Measurements from ENCODE around the gene RLBP1. TPM values are rescaled to one million over a fixed set of nuclear protein-coding genes. Genes with fewer than 3 reads are reported as not detected.

Gene RLBP1
- total and polyA plus RNA-seq, 10 donors = not detected

DNA sequence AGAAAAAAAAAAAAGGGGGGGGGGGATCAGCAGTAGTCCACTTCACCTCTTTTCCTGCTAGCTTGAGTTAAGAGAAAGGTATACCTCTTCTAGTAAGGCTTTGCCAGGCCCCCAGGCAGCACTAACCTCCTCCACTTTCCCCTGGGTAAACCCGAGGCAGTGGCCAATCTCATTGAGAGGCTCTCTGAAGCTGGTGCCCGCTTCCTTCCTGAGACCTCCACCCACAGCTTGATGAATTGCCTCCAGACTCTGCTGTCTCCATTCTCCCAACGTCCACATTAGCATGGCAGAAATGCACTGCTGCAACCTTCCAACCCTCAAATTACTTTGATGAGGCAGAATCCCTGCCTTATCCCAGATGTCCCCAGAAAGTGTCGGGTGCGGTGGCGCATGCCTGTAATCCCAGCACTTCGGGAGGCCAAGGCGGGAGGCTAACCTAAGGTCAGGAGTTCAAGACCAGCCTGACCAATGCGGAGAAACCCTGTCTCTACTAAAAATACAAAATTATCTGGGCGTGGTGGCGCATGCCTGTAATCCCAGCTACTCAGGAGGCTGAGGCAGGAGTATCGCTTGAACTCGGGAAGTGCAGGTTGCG lies 15.3 kb downstream of the RLBP1 start:
- Histone ChIP-seq H3K9me3 (no peaks in the 10 kb centered on the region), H3K27me3 (replicated peaks in 1 of 7) (no peaks in the 10 kb centered on the region), H3K4me1 (peaks cover 0 to 15% (median 7%) of the 10 kb centered on the region in 6 donors), H3K27ac (no peak overlapping the region), H3K4me3 (no peak overlapping the region), H3K36me3 (peaks cover 0 to 16% (median 1%) of the 10 kb centered on the region in 6 donors)
- TF ChIP-seq POLR2A (IDR thresholded peaks at IDR 0.05) (no peak), POLR2AphosphoS5 (IDR thresholded peaks at IDR 0.05) (no peak)
- TF ChIP-seq, protein P1, sequence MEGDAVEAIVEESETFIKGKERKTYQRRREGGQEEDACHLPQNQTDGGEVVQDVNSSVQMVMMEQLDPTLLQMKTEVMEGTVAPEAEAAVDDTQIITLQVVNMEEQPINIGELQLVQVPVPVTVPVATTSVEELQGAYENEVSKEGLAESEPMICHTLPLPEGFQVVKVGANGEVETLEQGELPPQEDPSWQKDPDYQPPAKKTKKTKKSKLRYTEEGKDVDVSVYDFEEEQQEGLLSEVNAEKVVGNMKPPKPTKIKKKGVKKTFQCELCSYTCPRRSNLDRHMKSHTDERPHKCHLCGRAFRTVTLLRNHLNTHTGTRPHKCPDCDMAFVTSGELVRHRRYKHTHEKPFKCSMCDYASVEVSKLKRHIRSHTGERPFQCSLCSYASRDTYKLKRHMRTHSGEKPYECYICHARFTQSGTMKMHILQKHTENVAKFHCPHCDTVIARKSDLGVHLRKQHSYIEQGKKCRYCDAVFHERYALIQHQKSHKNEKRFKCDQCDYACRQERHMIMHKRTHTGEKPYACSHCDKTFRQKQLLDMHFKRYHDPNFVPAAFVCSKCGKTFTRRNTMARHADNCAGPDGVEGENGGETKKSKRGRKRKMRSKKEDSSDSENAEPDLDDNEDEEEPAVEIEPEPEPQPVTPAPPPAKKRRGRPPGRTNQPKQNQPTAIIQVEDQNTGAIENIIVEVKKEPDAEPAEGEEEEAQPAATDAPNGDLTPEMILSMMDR (IDR thresholded peaks at IDR 0.05 in 8 of 11, conservative IDR thresholded peaks at IDR 0.05 in 3 of 11) = no peak
- 61 to 73% (median 69%) methylated on average over 13 to 14 of the region's 14 CpGs for WGBS, 5 donors
- no peak for DNase-seq
- intact Hi-C loops (cut with DNase I; ENCODE audit: low total_unique reads) = no loop called here

DNA sequence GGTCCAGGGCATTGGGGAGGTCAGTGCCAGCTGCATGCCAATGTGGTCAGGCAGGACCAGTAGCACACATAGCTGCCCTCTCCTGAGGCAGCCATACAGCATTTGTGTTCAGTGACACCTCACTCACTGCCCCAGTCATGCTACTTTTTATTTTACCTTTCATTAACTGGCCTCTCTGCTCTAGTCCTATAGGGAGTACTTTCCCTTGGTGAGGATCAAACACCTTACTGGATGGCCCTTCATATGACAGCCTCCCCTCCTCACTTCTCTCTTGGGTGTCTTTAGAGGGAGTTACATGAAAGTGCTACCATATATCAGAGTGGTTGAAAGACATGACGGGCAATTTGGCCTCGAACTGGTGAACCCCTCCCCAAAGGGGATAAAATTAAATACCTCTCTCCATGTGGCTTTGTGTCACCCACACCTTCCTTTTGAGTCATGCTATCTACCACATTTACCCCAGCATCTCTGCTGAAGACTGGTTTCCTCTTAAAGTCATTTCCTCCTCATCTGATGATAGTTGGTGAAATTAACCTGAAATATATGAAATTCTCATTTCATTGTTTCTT lies 17.6 kb downstream of the RLBP1 start:
- Histone ChIP-seq H3K4me3 (no peak overlapping the region), H3K27ac (no peak overlapping the region), H3K36me3 (peaks cover 0 to 39% (median 11%) of the 10 kb centered on the region in 6 donors), H3K27me3 (replicated peaks in 1 of 7) (no peaks in the 10 kb centered on the region), H3K9me3 (no peaks in the 10 kb centered on the region), H3K4me1 (peaks cover 0 to 22% (median 12%) of the 10 kb centered on the region in 6 donors)
- TF ChIP-seq, protein P1 (IDR thresholded peaks at IDR 0.05 in 8 of 11, conservative IDR thresholded peaks at IDR 0.05 in 3 of 11) = no peak
- TF ChIP-seq POLR2AphosphoS5 (IDR thresholded peaks at IDR 0.05) = no peak
- TF ChIP-seq POLR2A (IDR thresholded peaks at IDR 0.05) = no peak
- intact Hi-C loops (cut with DNase I; ENCODE audit: low total_unique reads) = no loop called here
- no peak for DNase-seq
- WGBS, 5 donors = 11 to 42% (median 17%) methylated on average over 2 of the region's 2 CpGs

DNA sequence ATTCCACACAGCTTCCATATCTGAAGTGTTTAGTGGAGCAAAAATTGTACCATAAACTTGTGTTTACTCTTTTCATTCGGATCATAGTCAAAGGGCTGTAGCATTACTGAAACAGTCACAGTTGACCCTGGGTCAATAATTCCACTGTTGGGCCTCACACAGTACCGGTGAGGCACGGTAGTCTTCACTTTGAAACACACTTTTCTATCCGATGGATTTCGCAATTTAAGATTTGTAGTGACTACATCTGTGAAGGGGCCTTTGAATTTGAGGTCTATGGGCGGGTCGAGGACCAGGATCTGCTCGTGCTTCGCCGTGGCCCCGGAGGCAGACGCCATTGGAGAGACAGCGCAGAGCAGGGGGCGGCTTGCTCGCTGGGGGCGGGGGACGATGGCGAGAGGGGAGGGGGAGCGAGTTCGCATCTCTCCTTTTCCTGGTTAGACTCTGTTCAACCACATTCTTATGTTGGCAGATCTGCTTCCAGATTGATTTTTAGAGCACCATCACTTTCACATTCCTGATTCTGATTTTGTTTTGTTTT lies 19.8 kb downstream of the RLBP1 start:
- WGBS, 5 donors = 91 to 95% (median 91%) methylated on average over 20 of the region's 20 CpGs
- TF ChIP-seq, protein P1 (IDR thresholded peaks at IDR 0.05 in 8 of 11, conservative IDR thresholded peaks at IDR 0.05 in 3 of 11) = no peak
- peak in 1 of 3 donors; percentile 33 for TF ChIP-seq POLR2AphosphoS5 (IDR thresholded peaks at IDR 0.05)
- Histone ChIP-seq H3K36me3 (peaks cover 0 to 62% (median 13%) of the 10 kb centered on the region in 6 donors), H3K4me3 (no peak overlapping the region), H3K27me3 (replicated peaks in 1 of 7) (no peaks in the 10 kb centered on the region), H3K9me3 (no peaks in the 10 kb centered on the region), H3K27ac (no peak overlapping the region), H3K4me1 (peaks cover 0 to 21% (median 7%) of the 10 kb centered on the region in 6 donors)
- no peak for DNase-seq
- intact Hi-C loops (cut with DNase I; ENCODE audit: low total_unique reads) = no loop called here

DNA sequence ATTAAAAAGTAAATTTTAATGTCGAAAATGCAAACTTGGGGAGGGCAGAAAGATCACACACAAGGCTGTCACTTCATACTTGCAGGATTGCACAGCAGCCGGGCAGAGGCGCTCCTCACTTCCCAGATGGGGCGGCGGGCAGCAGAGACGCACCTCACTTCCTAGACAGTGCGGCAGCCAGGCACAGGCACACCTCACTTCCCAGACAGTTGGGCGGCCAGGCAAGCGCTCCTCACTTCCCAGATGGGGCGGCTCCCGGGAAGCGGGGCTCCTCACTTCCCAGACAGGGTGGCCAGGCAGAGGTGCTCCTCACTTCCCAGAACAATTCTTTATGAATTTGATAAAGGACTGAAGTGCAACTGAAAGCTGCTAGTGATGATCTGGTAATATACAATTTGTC lies 21.2 kb downstream of the RLBP1 start:
- Histone ChIP-seq H3K27me3 (replicated peaks in 1 of 7) (no peaks in the 10 kb centered on the region), H3K4me1 (peaks cover 0 to 20% (median 3%) of the 10 kb centered on the region in 6 donors), H3K27ac (peak overlapping the region in 4 of 8 donors; percentile 27 to 59 (median 49)), H3K9me3 (no peaks in the 10 kb centered on the region), H3K36me3 (peaks cover 0 to 75% (median 26%) of the 10 kb centered on the region in 6 donors), H3K4me3 (no peak overlapping the region)
- intact Hi-C loops (cut with DNase I; ENCODE audit: low total_unique reads) = no loop called here
- WGBS, 5 donors = 75 to 88% (median 83%) methylated on average over 9 to 12 of the region's 12 CpGs
- no peak for DNase-seq
- TF ChIP-seq, protein P1 (IDR thresholded peaks at IDR 0.05 in 8 of 11, conservative IDR thresholded peaks at IDR 0.05 in 3 of 11) = no peak
- TF ChIP-seq POLR2AphosphoS5 (IDR thresholded peaks at IDR 0.05) (no peak), POLR2A (IDR thresholded peaks at IDR 0.05) (no peak)
